Stimulated activated CD8-positive, alpha-beta memory T cell treated with anti-CD3 and anti-CD28 coated beads, Interleukin-15, amount 100 ng/mL, for 4 hours (primary cell): Measurements from ENCODE around the gene KIF9.
"Not testable (repeated sequence)": the region's sequence is repeated elsewhere in the genome, so short reads cannot be mapped to it uniquely, and the experiment has no call there.

Experiments used
- DNase-seq, 2 donors: peaks; one replicate each; pipeline ENCODE4 v3.0.0-alpha.2; 2020; ENCODE audit warnings: low read depth in 2 of 2

KIF9 gene

DNA sequence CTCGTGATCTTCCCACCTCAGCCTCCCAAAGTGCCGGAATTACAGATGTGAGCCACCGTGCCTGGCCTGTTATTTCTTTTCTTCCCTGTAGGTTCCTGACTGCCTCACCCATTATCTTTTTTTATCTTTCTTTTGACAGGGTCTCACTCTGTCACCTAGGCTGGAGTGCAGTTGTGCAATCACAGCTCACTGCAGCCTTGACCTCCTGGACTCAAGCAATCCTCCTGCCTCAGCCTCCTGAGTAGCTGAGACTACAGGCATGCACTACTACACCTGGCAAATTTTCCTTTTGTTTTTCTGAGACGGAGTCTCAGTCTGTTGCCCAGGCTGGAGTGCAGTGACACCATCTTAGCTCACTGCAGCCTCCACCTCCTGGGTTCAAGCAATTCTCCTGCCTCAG is 100.9 kb downstream of the KIF9 start:
- DNase-seq, result not testable (repeated sequence)

GRCh38 chr3:47180011-47180410 is 102.6 kb downstream of the KIF9 start:
- DNase-seq, result not testable (repeated sequence)
